Measurements from ENCODE around the gene KCNMA1. TPM values are rescaled to one million over a fixed set of nuclear protein-coding genes. Genes with fewer than 3 reads are reported as not detected.

Gene KCNMA1
- total RNA-seq, 1 experiment from 2014 or later: 0.49 TPM

GRCh38 chr10:77212632-77213031, 425.0 kb downstream of the KCNMA1 start:
- TF ChIP-seq CTCF (IDR thresholded peaks at IDR 0.05 in 2 of 3, conservative IDR thresholded peaks at IDR 0.05 in 1 of 3; ENCODE audit: borderline replicate concordance in 1 of 3, insufficient read depth in 1 of 3, low read depth in 2 of 3, low read length in 2 of 3) (no peak), YY1 (IDR thresholded peaks at IDR 0.05; ENCODE audit: extremely low read depth, insufficient replicate concordance, low read depth, low read length) (no peak), ZFX (IDR thresholded peaks at IDR 0.05) (no peak), MAX (IDR thresholded peaks at IDR 0.05) (no peak), CBX3 (IDR thresholded peaks at IDR 0.05; ENCODE audit: low read depth) (no peak), POLR2AphosphoS5 (IDR thresholded peaks at IDR 0.05; ENCODE audit: low read depth, low read length) (no peak), EZH2phosphoT487 (IDR thresholded peaks at IDR 0.05; ENCODE audit: borderline replicate concordance) (no peak), EZH2 (IDR thresholded peaks at IDR 0.05) (no peak), ELF1 (IDR thresholded peaks at IDR 0.05; ENCODE audit: borderline replicate concordance, low read depth) (no peak)
- TF ChIP-seq, protein P1, sequence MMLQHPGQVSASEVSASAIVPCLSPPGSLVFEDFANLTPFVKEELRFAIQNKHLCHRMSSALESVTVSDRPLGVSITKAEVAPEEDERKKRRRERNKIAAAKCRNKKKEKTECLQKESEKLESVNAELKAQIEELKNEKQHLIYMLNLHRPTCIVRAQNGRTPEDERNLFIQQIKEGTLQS (IDR thresholded peaks at IDR 0.05): no peak
- ChIA-PET CTCF (no interaction called here), RAD21 (ENCODE audit: low non-redundant PET in 1 of 2, low total read pairs in 2 of 2, uncharacterized antibody in 2 of 2, unreplicated experiment in 2 of 2) (no interaction called here), POLR2A (no interaction called here)
- H3K9me3 ChIP-seq (ENCODE audit: control insufficient read depth in 1 of 2, insufficient read depth in 1 of 2, low read depth in 1 of 2, low read length in 2 of 2): no peaks in the 10 kb centered on the region
- H3K4me3 ChIP-seq (replicated peaks in 1 of 2; ENCODE audit: low read depth in 1 of 2, low read length in 2 of 2): no peak overlapping the region
- H4K20me1 ChIP-seq (ENCODE audit: insufficient read depth): no peaks in the 10 kb centered on the region
- no peaks in the 10 kb centered on the region for H3K4me1 ChIP-seq (ENCODE audit: control insufficient read depth in 1 of 2, insufficient read depth in 2 of 2, low read length in 2 of 2)
- no peak overlapping the region for H3K27ac ChIP-seq (ENCODE audit: low read depth, low read length)
- intact Hi-C loops (cut with micrococcal nuclease): no loop called here
- H3K79me2 ChIP-seq (ENCODE audit: insufficient read depth, low read length): no peaks in the 10 kb centered on the region
- peaks cover 68% of the 10 kb centered on the region for H3K27me3 ChIP-seq (ENCODE audit: insufficient read depth, low read length)
- ATAC-seq (no peak), DNase-seq (ENCODE audit: low read depth, low spot score) (no peak)
- H2AFZ ChIP-seq (ENCODE audit: low read depth, low read length, poor library complexity, severe bottlenecking): no peak overlapping the region
- no peaks in the 10 kb centered on the region for H3K9me2 ChIP-seq (ENCODE audit: insufficient read depth)
- no peak overlapping the region for H3K4me2 ChIP-seq (ENCODE audit: low read length)
- no peak overlapping the region for H3K9ac ChIP-seq (ENCODE audit: low read length)
- no peaks in the 10 kb centered on the region for H3K36me3 ChIP-seq (ENCODE audit: control insufficient read depth in 1 of 2, insufficient read depth in 2 of 2, low read length in 2 of 2)
- no TSS peak for BruUV-seq (replicated peaks)

Measured in HCT116 (cell line).